ENCODE measurements around the gene PAX5. TPM values are rescaled to one million over a fixed set of nuclear protein-coding genes. Genes with fewer than 3 reads are reported as not detected.

Gene PAX5
- total and polyA plus RNA-seq, 2 of the 13 experiments (the other 11 are each of a cell fraction or from before 2014, with no cell fraction given): not detected

GRCh38 chr9:36858805-36859375, 175.2 kb downstream of the PAX5 start:
- Histone ChIP-seq H3K9ac (ENCODE audit: insufficient read depth, low read depth, low read length) (no peak overlapping the region), H3K36me3 (replicated peaks in 1 of 2; ENCODE audit: control insufficient read depth in 1 of 2, insufficient read depth in 2 of 2, low read length in 2 of 2) (no peaks in the 10 kb centered on the region), H3K4me3 (replicated peaks in 1 of 3; ENCODE audit: insufficient read depth in 1 of 3, low read depth in 2 of 3, low read length in 3 of 3) (no peak overlapping the region), H3K4me2 (ENCODE audit: low read depth, low read length) (no peak overlapping the region), H4K20me1 (ENCODE audit: insufficient read depth, low read length) (no peaks in the 10 kb centered on the region), H2AFZ (ENCODE audit: low read length) (no peak overlapping the region), H3K9me3 (ENCODE audit: low read length) (no peaks in the 10 kb centered on the region), H3K27me3 (ENCODE audit: control insufficient read depth in 1 of 2, insufficient read depth in 2 of 2, low read length in 2 of 2) (peaks cover 2 to 44% of the 10 kb centered on the region in 2 experiments; a peak in 4 of 5 replicates), H3K79me2 (ENCODE audit: insufficient read depth, low read length) (no peaks in the 10 kb centered on the region), H3K27ac (ENCODE audit: extremely low read length, insufficient read depth, low read length) (no peak overlapping the region), H3K4me1 (ENCODE audit: insufficient read depth, low read length) (peaks cover 38% of the 10 kb centered on the region)
- intact Hi-C loops (cut with micrococcal nuclease; ENCODE audit: unreplicated experiment) (no loop called here), in situ Hi-C loops (cut with HindIII; ENCODE audit: extremely low pct_ligation_motif_present, low pct_unique_long_range_greater_than_20kb) (loop anchor here (5.0 kb wide), 1 partner anchor 57 kb away; no protein-coding TSS in a partner anchor)
- DNase-seq (ENCODE audit: low spot score) (no peak), ATAC-seq (no peak), FAIRE-seq (no peak)
- BruUV-seq (replicated peaks): no TSS peak
- 24% methylated on average over 14 of the region's 23 CpGs for WGBS (ENCODE audit: low lambda C conversion rate)
- ChIA-PET POLR2A (interaction anchor here (0.6 kb wide), 1 partner anchor 743 kb away, joined by 4 read pairs; no protein-coding TSS in a partner anchor), CTCF (ENCODE audit: low intra/inter-chr PET ratio, low total read pairs) (no interaction called here)
- TF ChIP-seq KIAA2018 (CRISPR knock-in tag; IDR thresholded peaks at IDR 0.05; ENCODE audit: borderline replicate concordance) (no peak), TERF1 (CRISPR knock-in tag; IDR thresholded peaks at IDR 0.05) (no peak), MBNL3 (CRISPR knock-in tag; conservative IDR thresholded peaks at IDR 0.05) (no peak), KDM3A (CRISPR knock-in tag; IDR thresholded peaks at IDR 0.05; ENCODE audit: low read depth) (no peak), GFI1 (CRISPR knock-in tag; IDR thresholded peaks at IDR 0.05; ENCODE audit: borderline replicate concordance) (no peak), ZUFSP (CRISPR knock-in tag; IDR thresholded peaks at IDR 0.05; ENCODE audit: borderline replicate concordance) (no peak), CEBPB (IDR thresholded peaks at IDR 0.05; ENCODE audit: borderline replicate concordance, low read depth, low read length) (no peak), ZNF280D (CRISPR knock-in tag; IDR thresholded peaks at IDR 0.05) (no peak), PITX1 (CRISPR knock-in tag; IDR thresholded peaks at IDR 0.05) (no peak)

Data from HepG2 (cell line).